ENCODE results near the gene NR2C1.
"Not testable (repeated sequence)": the region's sequence is repeated elsewhere in the genome, so short reads cannot be mapped to it uniquely, and the experiment has no call there.

DNA sequence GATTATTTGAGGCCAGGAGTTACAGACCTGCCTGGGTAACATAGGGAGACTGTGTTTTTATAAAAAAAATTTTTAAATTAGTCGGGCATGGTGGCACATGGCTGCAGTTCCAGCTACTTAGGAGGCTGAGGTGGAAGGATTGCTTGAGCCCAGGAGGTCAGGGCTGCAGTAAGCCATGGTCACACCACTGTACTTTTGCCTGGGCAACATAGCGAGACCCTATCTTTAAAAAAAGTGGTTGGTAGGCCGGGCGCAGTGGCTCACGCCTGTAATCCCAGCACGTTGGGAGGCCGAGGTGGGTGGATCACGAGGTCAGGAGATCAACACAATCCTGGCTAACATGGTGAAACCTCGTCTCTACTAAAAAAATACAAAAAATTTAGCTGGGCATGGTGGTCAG lies 88.3 kb downstream of the NR2C1 start:
- TF ChIP-seq, protein P1, sequence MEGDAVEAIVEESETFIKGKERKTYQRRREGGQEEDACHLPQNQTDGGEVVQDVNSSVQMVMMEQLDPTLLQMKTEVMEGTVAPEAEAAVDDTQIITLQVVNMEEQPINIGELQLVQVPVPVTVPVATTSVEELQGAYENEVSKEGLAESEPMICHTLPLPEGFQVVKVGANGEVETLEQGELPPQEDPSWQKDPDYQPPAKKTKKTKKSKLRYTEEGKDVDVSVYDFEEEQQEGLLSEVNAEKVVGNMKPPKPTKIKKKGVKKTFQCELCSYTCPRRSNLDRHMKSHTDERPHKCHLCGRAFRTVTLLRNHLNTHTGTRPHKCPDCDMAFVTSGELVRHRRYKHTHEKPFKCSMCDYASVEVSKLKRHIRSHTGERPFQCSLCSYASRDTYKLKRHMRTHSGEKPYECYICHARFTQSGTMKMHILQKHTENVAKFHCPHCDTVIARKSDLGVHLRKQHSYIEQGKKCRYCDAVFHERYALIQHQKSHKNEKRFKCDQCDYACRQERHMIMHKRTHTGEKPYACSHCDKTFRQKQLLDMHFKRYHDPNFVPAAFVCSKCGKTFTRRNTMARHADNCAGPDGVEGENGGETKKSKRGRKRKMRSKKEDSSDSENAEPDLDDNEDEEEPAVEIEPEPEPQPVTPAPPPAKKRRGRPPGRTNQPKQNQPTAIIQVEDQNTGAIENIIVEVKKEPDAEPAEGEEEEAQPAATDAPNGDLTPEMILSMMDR (conservative IDR thresholded peaks at IDR 0.05; ENCODE audit: low read depth, low read length): not testable (repeated sequence)
- TF ChIP-seq EZH2 (IDR thresholded peaks at IDR 0.05; ENCODE audit: borderline replicate concordance, low read depth, low read length, poor library complexity, severe bottlenecking): not testable (repeated sequence)
